Breast epithelium (tissue), 4 donors: ENCODE results near the gene PCGF6. TPM values are rescaled to one million over a fixed set of nuclear protein-coding genes. Genes with fewer than 3 reads are reported as not detected.

Source experiments
- DNase-seq, 2 donors: peaks; one replicate each; pipeline ENCODE4 v3.0.0-alpha.2; 2019; ENCODE audit warnings: low spot score in 2 of 2
- H3K27ac ChIP-seq, 2 donors: fragments of 200-600 bp; sonication (generic) in 1 of 2; one replicate each; pipeline ENCODE4 v1.5.1; 2016 to 2019; ENCODE audit warnings: mild to moderate bottlenecking in 1 of 2
- H3K27me3 ChIP-seq, 2 donors: fragments of 200-600 bp; sonication (generic) in 1 of 2; one replicate each; pipeline versions ENCODE4 v1.5.1 to v1.6.0; 2017 to 2019; ENCODE audit warnings: control low read depth in 1 of 2, mild to moderate bottlenecking in 1 of 2
- H3K36me3 ChIP-seq: fragments of 200-600 bp; one replicate; pipeline ENCODE4 v1.5.1; 2019
- H3K4me1 ChIP-seq, 2 donors: fragments of 200-600 bp; sonication (generic); one replicate each; pipeline ENCODE4 v1.5.1; 2016 to 2019; ENCODE audit warnings: control low read depth in 1 of 2
- H3K4me3 ChIP-seq, 3 donors: fragments of 200-600 bp; sonication (generic); 1 replicate in 2 of 3; 2 replicates in 1 of 3; pipeline ENCODE4 v1.5.1; 2016 to 2019; ENCODE audit warnings: mild to moderate bottlenecking in 3 of 3, moderate library complexity in 2 of 3
- H3K9me3 ChIP-seq, 2 donors: fragments of 200-600 bp; sonication (generic) in 1 of 2; one replicate each; pipeline ENCODE4 v1.5.1; 2016 to 2019; ENCODE audit warnings: control low read depth in 1 of 2
- POLR2A ChIP-seq: fragments of 450-650 bp; IDR thresholded peaks from one replicate; pipeline ENCODE4 v1.6.1; 2016; ENCODE audit warnings: antibody characterized with exemption, mild to moderate bottlenecking, moderate library complexity
- POLR2AphosphoS5 ChIP-seq, 3 donors: sonication (generic); formaldehyde crosslinking; IDR thresholded peaks; one replicate each; pipeline ENCODE4 v1.6.1; 2017; ENCODE audit warnings: antibody characterized with exemption in 3 of 3
- intact Hi-C: fragments of 100-400 bp; cut with DNase I; formaldehyde crosslinking; loops from one replicate; pipeline ENCODE4 v1.15.1; 2023; ENCODE audit warnings: low total_unique reads
- total RNA-seq, 3 donors: library from RNA; depleted of rRNA; stranded (reverse); fragments of >200 nt; gene quantifications; one replicate each; pipeline ENCODE4 v1.1.0, GENCODE V29; 2016
- TF ChIP-seq, protein P1 (sequence below), 3 donors: fragments of 450-650 bp; IDR thresholded peaks; one replicate each; pipeline ENCODE4 v1.5.1; 2016 to 2017; ENCODE audit warnings: antibody characterized with exemption in 3 of 3, mild to moderate bottlenecking in 3 of 3, moderate library complexity in 3 of 3

PCGF6 gene, protein sequence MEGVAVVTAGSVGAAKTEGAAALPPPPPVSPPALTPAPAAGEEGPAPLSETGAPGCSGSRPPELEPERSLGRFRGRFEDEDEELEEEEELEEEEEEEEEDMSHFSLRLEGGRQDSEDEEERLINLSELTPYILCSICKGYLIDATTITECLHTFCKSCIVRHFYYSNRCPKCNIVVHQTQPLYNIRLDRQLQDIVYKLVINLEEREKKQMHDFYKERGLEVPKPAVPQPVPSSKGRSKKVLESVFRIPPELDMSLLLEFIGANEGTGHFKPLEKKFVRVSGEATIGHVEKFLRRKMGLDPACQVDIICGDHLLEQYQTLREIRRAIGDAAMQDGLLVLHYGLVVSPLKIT
- total RNA-seq, result 10 to 100 TPM; 13.9 to 15.1 (median 14.5) TPM

DNA sequence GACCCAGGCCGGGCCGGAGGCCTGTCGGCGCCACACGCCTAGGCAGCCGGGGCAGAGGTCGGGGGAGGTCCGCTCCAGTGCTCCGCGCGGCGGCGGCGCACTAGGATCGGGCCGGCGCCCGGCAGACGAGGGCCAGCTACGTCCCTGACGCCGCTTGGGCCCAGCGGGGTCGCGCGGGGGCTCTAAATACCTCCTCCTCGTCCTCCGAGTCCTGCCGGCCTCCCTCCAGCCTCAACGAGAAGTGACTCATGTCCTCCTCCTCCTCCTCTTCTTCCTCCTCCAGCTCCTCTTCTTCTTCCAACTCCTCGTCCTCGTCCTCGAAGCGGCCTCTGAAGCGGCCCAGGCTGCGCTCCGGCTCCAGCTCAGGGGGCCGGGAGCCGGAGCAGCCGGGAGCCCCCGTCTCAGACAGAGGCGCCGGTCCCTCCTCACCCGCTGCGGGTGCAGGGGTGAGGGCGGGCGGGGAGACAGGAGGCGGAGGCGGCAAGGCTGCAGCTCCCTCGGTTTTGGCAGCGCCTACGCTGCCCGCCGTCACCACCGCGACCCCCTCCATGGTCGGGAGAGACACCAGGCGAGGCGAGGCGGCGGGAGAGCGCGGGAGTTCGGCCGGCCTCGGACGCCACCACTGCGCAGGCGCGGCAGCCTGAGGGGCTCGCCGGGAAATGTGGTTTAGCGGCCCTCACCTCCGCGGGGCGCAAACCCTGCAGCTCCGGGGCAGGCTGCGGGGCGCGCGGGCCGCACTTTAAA is at the start of gene PCGF6:
PCGF6 (minus strand) TSS at position 624 of the 744 bp plus-strand sequence; CDS start at position 550, 74 bp downstream.
- no peak for TF ChIP-seq POLR2A
- no peak for TF ChIP-seq POLR2AphosphoS5 (IDR thresholded peaks at IDR 0.05)
- TF ChIP-seq, protein P1, sequence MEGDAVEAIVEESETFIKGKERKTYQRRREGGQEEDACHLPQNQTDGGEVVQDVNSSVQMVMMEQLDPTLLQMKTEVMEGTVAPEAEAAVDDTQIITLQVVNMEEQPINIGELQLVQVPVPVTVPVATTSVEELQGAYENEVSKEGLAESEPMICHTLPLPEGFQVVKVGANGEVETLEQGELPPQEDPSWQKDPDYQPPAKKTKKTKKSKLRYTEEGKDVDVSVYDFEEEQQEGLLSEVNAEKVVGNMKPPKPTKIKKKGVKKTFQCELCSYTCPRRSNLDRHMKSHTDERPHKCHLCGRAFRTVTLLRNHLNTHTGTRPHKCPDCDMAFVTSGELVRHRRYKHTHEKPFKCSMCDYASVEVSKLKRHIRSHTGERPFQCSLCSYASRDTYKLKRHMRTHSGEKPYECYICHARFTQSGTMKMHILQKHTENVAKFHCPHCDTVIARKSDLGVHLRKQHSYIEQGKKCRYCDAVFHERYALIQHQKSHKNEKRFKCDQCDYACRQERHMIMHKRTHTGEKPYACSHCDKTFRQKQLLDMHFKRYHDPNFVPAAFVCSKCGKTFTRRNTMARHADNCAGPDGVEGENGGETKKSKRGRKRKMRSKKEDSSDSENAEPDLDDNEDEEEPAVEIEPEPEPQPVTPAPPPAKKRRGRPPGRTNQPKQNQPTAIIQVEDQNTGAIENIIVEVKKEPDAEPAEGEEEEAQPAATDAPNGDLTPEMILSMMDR (IDR thresholded peaks at IDR 0.05), result no peak
- H3K4me1 ChIP-seq, result no peaks in the 10 kb centered on the region
- intact Hi-C loops, result no loop called here
- H3K27me3 ChIP-seq, result no peaks in the 10 kb centered on the region
- peak within 1 kb of the TSS; percentile 57 to 86 (median 80) for H3K4me3 ChIP-seq
- no peaks in the 10 kb centered on the region for H3K9me3 ChIP-seq
- DNase-seq, result peak; percentile 39 to 61
- no peaks in the 10 kb centered on the region for H3K36me3 ChIP-seq
- peak within 1 kb of the TSS; percentile 82 to 89 for H3K27ac ChIP-seq

DNA sequence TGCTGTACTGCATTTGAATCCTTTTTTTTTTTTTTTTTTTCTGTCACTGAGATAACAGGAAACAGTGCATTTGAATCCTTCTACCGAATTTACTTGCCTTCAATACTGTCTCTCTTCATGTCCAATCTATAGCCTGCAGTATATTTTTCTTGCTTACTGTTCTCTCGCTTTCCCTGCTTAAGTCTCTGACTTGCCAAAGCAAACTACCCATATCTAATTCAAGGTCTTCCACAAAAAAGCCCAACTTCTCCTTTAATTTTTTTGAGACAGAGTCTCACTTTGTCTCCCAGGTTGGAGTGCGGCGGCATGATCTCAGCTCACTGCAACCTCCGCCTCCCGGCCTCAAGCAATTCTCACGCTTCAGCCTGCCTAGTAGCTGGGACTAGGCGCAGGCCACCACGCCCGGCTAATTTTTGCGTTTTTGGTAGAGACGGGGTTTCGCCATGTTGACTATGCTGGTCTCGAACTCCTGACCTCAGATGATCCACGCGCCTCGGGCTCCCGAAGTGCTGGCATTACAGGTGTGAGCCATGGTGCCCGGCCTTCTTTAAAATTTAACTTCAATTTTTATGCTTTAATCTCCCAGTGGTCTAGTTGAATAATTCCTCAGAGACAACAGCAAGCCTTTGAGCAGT is 46.4 kb upstream of the PCGF6 start:
- no peaks in the 10 kb centered on the region for H3K36me3 ChIP-seq
- no peak overlapping the region for H3K27ac ChIP-seq
- DNase-seq, result no peak
- no peaks in the 10 kb centered on the region for H3K9me3 ChIP-seq
- TF ChIP-seq POLR2AphosphoS5 (IDR thresholded peaks at IDR 0.05) (no peak), POLR2A (no peak)
- TF ChIP-seq, protein P1 (IDR thresholded peaks at IDR 0.05), result no peak
- intact Hi-C loops, result no loop called here
- H3K27me3 ChIP-seq, result no peaks in the 10 kb centered on the region
- H3K4me3 ChIP-seq, result peak overlapping the region; percentile 81 to 98 (median 94)
- H3K4me1 ChIP-seq, result peaks cover 5 to 9% of the 10 kb centered on the region in 2 donors

DNA sequence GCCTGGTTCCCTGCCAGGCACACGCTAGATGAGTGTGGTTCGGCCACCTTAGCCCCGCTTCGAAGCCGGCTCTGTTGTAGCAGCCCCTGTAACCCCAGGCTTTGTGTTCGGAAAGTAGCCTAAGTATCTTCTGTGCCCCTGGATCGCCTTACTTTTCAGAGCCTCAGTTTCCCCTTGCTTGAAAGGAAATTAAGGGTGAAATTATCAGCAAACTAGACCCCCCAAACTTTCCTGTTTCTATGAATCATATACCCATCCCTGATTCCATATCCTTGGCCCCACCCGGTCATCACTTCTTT is 45.8 kb upstream of the PCGF6 start:
- intact Hi-C loops, result no loop called here

DNA sequence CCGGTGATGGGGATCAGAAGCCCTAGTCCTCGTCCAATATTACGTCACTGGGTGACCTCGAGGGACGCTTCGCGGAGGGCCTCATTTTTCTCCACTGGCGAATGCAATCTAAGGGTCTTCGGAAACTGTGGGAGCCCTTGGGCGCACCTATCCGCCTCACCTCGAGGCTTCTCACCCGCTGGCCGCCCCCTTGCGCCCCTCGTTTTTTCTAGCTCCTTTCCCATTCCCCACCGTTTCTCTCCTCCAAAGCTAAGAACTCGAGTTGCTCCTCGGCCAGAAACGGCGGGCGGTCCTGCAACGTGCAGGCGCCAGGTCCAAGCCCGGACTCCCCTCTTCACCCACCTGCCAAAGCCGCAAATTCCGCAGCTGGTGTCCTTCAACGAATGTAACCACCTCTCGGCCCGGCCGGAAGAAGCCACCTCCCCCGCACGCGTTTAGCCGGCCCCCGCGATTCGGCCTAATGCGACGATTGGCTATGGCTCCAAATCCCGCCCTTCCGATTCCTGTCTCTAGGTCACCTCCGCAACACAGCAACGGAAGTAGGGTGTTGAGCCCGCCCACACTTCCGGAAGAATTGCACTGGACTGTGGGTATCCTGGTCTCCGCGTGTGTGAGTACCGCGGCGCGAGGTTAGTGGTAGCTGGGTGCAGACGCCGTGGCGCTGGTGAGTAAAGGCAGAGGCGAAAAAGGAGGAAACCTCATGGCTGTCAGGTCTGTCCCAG is 45.3 kb upstream of the PCGF6 start, which contains the start of the genes ATP5MK and PDCD11:
ATP5MK (minus strand) TSS at position 409 of the 722 bp plus-strand sequence. CDS start 4,018 bp downstream, outside the sequence.
PDCD11 (plus strand) TSS at position 560 of the 722 bp plus-strand sequence. CDS start 1,801 bp downstream, outside the sequence.
- Histone ChIP-seq H3K9me3 (no peaks in the 10 kb centered on the region), H3K27me3 (no peaks in the 10 kb centered on the region), H3K4me3 (peak within 1 kb of the TSS; percentile 81 to 98 (median 94)), H3K27ac (peak within 1 kb of the TSS; percentile 84 to 87), H3K4me1 (peaks cover 5 to 9% of the 10 kb centered on the region in 2 donors), H3K36me3 (no peaks in the 10 kb centered on the region)
- TF ChIP-seq POLR2A, result peak; percentile 42
- TF ChIP-seq, protein P1 (IDR thresholded peaks at IDR 0.05), result no peak
- peak; percentile 57 to 82 (median 74) for TF ChIP-seq POLR2AphosphoS5 (IDR thresholded peaks at IDR 0.05)
- intact Hi-C loops, result no loop called here
- peak; percentile 97 to 98 for DNase-seq

More for the DNA sequence above, 45.8 kb upstream of the PCGF6 start:
- Histone ChIP-seq H3K27ac (peak overlapping the region; percentile 68 to 87), H3K9me3 (no peaks in the 10 kb centered on the region), H3K4me1 (peaks cover 5 to 9% of the 10 kb centered on the region in 2 donors), H3K4me3 (peak overlapping the region; percentile 81 to 98 (median 94)), H3K27me3 (no peaks in the 10 kb centered on the region), H3K36me3 (no peaks in the 10 kb centered on the region)
- no peak for TF ChIP-seq POLR2AphosphoS5 (IDR thresholded peaks at IDR 0.05)
- TF ChIP-seq, protein P1 (IDR thresholded peaks at IDR 0.05), result no peak
- TF ChIP-seq POLR2A, result no peak
- no peak for DNase-seq
